TTC549 (cell line): Measurements from ENCODE around the gene SPTA1.
"Not testable (repeated sequence)": the region's sequence is repeated elsewhere in the genome, so short reads cannot be mapped to it uniquely, and the experiment has no call there.

Experiments
- FAIRE-seq: peaks from 2 replicates; lab custom pipeline; 2012; peaks lifted over from hg19 to GRCh38; lab: Jason Lieb, UNC

SPTA1 gene

GRCh38 chr1:158686111-158687009 is at the start of gene SPTA1:
SPTA1 (minus strand) TSS chr1:158686715; CDS start chr1:158686517, 198 bp downstream.
- FAIRE-seq, result no peak

DNA sequence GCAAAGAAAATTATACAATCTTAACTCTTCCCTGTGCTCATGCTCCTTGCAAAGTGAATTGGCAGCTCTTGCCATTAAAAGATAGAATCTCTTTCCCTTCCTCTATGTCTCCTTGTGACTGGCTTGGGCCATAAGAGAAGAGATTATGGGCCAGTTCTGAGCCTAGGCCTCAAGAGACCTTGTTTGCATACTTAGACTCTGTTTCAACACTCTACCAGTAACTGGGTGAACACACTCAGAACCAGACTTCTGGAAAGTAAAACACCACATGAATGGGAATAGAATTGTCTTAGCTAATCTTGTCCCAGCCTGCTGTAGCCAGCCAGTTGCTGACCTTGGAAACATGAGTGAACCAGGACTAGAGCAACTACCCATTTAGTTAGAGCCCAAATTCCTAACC is 49.3 kb upstream of the SPTA1 start:
- FAIRE-seq, result no peak

GRCh38 chr1:158732524-158732923 is 46.0 kb upstream of the SPTA1 start:
- FAIRE-seq, result no peak

GRCh38 chr1:158731707-158732106 is 45.2 kb upstream of the SPTA1 start:
- no peak for FAIRE-seq

GRCh38 chr1:158730453-158730852 is 43.9 kb upstream of the SPTA1 start:
- no peak for FAIRE-seq

DNA sequence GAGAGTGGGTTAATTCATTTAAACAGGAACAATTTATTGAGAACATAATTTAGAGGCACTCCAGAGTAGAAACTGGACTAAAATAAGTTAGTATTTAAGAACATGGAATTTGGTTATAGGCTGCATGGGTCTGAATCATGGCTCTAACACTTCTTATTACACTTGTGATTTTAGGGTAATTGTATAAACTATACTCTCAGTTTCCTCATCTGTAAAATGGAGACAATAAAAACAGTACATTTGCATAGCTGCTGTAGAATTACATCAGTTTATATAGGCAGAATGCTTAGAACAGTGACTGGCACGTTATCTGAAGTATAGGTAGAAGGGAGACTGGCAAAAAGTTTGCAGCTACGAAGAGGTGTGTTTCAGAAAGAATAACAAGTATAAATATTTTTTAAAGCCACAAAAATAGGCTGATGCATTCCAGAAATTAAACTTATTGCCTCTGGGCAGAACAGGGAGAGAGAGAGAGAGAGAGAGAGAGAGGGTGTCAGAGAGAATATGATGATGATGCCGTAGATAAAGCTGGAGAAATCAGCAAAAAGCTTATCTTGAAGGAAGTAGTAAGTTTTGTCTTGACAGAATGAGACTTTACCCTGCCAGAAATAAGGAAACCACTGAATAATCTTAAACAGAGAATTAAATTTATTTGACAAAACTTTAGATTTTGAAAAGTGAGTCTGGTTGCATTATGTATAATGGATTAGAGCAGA is 42.2 kb upstream of the SPTA1 start:
- FAIRE-seq, result no peak

DNA sequence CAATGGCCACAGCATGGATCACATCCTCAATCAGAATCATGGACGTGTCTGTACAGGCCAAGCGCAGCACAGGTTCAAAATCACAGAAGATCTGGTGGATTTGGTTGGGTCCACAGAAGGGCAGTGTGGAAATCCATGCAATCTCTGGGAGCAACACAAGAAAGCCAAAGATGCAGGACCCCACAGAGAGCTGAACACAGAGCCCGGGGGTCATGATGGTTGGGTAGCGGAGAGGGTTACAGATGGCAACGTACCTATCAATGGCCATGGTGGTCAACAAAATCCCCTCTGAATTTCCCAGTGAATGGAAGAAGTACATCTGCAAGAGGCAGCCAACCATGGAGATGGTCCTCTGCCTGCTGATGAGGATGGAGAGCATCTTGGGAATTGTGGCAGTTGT is 37.9 kb upstream of the SPTA1 start:
- FAIRE-seq, result no peak

DNA sequence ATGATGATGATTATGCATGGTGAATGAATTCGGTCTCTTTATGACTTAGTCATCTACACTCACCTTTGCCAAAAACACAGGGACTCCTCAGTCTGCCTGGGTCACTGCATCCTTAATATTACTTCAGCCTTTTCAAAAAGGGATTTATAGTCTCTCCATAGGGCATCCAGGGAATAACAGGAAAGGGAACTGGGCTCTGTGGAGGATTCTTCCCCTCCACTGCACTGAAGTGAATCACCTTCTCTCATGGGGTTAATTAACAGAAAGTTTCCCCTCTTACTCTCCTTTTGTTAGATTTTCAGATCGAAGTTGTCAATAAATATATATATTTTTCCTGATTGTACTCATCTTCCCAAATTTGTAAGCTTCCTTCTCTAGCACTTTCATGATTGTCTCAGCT is 34.1 kb upstream of the SPTA1 start, which contains the start of gene OR6K3:
TSS of gene OR6K3 (minus strand) at position 101 of the 400 bp plus-strand sequence. CDS start 2,605 bp downstream, outside the sequence.
- FAIRE-seq, result no peak

DNA sequence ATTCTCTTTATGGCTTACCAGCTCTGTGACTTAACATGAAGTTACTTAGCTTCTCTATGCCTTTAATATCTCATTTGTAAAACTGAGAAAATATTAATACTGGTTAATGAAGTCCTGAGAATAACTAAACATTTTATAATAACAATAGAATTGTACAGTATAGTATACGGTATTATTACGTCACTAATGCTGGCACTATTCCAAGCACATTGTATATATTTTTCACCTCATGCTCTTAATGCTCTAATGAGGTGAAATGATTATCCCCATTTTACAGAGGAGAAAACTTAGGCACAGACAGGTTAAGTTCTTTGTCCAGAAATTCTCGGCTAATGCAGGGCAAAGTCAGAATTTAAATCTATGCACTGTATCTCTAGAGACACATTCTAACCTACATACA is 33.1 kb upstream of the SPTA1 start:
- no peak for FAIRE-seq

- no peak for FAIRE-seq
Measured at GRCh38 chr1:158717344-158717743, 30.8 kb upstream of the SPTA1 start.

- no peak for FAIRE-seq
Measured at GRCh38 chr1:158716335-158716734, 29.8 kb upstream of the SPTA1 start.

GRCh38 chr1:158714754-158715153 is 28.2 kb upstream of the SPTA1 start:
- FAIRE-seq, result no peak

- no peak for FAIRE-seq
Measured at GRCh38 chr1:158711098-158711497, 24.6 kb upstream of the SPTA1 start.

DNA sequence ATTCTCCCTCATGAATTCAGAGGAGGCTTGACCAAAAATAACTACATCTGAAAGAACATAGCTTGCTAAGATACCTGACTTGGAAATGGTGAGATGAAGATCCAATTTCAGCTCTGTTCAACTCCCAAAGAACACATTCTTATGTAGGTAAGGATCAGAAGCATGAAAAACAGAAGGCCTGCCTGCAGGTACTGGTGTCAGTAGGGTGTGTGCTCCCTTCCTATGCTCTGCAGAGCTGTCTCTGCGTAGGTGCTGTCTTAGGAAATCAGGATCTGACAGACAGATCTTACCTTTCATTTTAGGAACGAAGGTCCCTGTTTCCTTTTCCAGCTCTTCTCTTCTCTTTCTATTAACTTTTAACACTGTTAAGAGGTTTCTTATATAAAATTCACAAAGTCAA is 19.6 kb upstream of the SPTA1 start:
- FAIRE-seq, result no peak

- FAIRE-seq, result no peak
Measured at GRCh38 chr1:158700552-158700951, 14.0 kb upstream of the SPTA1 start, which contains the start of gene OR6K2. OR6K2 (minus strand) TSS chr1:158700652; CDS start chr1:158700652, 0 bp downstream.

GRCh38 chr1:158694596-158694995 is 8.1 kb upstream of the SPTA1 start:
- no peak for FAIRE-seq

DNA sequence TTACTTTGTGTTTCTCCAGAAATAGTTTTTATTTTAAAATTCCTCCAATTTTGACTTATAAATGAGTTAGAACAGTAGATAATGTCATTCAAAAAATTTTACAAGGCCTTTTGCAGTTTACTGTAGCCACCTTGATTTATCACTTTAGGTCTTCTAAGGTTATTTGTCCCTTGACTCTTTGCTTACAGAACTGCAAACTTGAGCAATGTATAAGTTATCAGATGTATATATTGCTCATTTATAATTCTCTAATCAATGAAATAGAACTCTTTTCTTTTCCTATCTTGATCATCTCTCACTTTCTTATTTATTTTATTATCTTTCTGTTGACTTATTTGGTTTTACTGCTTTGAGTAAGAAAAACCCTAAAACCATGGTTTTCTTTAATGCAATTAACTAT is 5.8 kb upstream of the SPTA1 start:
- FAIRE-seq, result peak; percentile 9

- no peak for FAIRE-seq
Measured at GRCh38 chr1:158691907-158692306, 5.4 kb upstream of the SPTA1 start.

DNA sequence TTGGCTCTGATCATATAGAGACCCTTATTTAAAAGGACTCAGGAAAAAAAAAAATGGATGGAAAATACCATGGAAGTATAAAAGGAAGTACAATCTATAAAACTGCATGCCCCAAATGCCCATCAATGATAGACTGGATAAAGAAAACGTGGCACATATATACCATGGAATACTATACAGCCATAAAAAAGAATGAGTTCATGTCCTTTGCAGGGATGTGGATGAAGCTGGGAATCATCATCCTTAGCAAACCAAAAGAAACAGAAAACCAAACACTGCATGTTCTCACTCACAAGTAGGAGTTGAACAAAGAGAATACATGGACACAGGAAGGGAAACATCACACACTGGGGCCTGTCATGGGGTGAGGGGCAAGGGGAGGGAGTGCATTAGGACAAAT is 4.6 kb upstream of the SPTA1 start:
- FAIRE-seq, result not testable (repeated sequence)

GRCh38 chr1:158689875-158690274 is 3.4 kb upstream of the SPTA1 start:
- FAIRE-seq, result no peak

DNA sequence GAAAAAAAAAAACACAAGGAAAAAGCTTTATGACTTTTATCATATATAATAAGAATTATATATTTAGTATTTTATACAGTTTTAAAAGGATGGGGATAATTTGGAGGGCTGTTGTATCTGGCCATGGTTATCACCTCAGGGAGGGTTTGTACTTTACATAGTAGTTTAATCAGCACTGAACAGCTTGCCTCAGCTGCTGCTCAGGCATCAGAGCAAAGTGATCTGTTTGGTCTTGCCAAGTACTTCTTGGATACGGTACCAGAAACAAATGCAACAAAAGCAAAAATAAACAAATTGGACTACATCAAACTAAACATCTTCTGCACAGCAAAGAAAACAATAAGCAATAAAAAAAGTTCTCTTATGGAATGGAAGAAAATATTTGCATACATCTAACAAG is 2.6 kb upstream of the SPTA1 start:
- FAIRE-seq, result no peak

DNA sequence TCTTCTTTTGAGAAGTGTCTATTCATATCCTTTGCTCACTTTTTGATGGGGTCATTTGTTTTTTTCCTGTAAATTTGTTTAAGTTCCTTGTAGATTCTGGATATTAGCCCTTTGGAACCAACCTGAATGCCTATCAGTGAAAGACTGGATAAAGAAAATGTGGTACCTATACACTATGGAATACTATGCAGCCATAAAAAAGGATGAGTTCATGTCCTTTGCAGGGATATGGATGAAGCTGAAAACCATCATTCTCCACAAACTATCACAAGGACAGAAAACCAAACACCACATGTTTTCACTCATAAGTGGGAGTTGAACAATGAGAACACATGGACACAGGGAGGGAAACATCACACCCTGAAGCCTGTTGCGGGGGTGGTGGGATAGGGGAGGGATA is 1.8 kb upstream of the SPTA1 start:
- FAIRE-seq, result not testable (repeated sequence)

DNA sequence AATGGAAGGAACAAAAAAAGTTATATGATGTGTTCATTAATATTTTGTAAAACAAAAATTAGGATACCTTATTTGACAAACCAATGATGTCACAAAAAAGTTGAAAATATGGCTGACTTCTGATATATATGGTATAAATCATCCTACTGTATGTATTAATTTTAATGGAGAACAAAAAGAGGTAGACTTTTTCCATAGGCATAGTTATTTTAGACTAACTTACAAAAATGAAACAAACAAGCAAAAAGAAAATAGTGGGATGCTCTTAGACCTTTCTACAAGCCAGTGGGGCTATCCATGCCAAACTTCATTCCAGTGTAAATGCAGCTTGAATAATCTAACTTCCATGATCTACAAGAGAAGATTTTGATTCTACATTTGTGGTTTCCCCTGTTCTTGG is 522 bp upstream of the SPTA1 start:
- peak; percentile 29 for FAIRE-seq
